Mucosa of descending colon (tissue), 3 donors: ENCODE measurements around the gene ATAD1. TPM values are rescaled to one million over a fixed set of nuclear protein-coding genes. Genes with fewer than 3 reads are reported as not detected.
"Not testable (repeated sequence)": the region's sequence is repeated elsewhere in the genome, so short reads cannot be mapped to it uniquely, and the experiment has no call there.

Source experiments
- ATAC-seq: fragments of 200-7000 bp; cut with Tn5 transposase; one replicate; pipeline ENCODE4 v1.9.1; 2020; ENCODE audit warnings: mild to moderate bottlenecking, moderate library complexity
- DNase-seq, 3 donors: peaks; one replicate each; pipeline ENCODE4 v3.0.0-alpha.2; 2020
- H3K36me3 ChIP-seq: fragments of 200-600 bp; one replicate; pipeline ENCODE4 v1.8.0; 2021; ENCODE audit warnings: low read depth, mild to moderate bottlenecking
- H3K4me1 ChIP-seq: fragments of 200-600 bp; one replicate; pipeline ENCODE4 v1.8.0; 2021; ENCODE audit warnings: low read depth, mild to moderate bottlenecking
- H3K4me3 ChIP-seq: fragments of 200-600 bp; one replicate; pipeline ENCODE4 v1.8.0; 2021; ENCODE audit warnings: mild to moderate bottlenecking
- H3K9me3 ChIP-seq: fragments of 200-600 bp; one replicate; pipeline ENCODE4 v1.8.0; 2021; ENCODE audit warnings: mild to moderate bottlenecking
- intact Hi-C, 2 donors: fragments of 100-400 bp; cut with DNase I in 1 of 2; cut with micrococcal nuclease in 1 of 2; formaldehyde crosslinking; loops; one replicate each; pipeline versions ENCODE4 v1.11.0 to v1.11.1; 2022; cut with DNase I, micrococcal nuclease
- total RNA-seq, 3 donors: library from RNA; stranded (reverse); fragmentation: NEBNext Ultra II Directional in 2 of 3; extraction: Animal tissue kit (Norgen Biotek cat#: 25700) in 2 of 3; gene quantifications; one replicate each; pipeline versions ENCODE4 v1.2.1 to v1.2.4, GENCODE V29; 2021 to 2023
- TF ChIP-seq, protein P1 (sequence below): fragments of 200-600 bp; IDR thresholded peaks from one replicate; pipeline ENCODE4 v1.8.0; 2022; ENCODE audit warnings: antibody characterized with exemption, mild to moderate bottlenecking
- donor health status: DM: no; HTN: no; CAD: no; lungs with moderate emphysema.
- donor health status: DM: no; HTN: no; CAD: no.
- donor health status: DM: no; HTN: yes; CAD: no.

ATAD1 gene
- total RNA-seq, 3 donors from 2014 or later: 47.7 to 60.6 (median 51.6) TPM

DNA sequence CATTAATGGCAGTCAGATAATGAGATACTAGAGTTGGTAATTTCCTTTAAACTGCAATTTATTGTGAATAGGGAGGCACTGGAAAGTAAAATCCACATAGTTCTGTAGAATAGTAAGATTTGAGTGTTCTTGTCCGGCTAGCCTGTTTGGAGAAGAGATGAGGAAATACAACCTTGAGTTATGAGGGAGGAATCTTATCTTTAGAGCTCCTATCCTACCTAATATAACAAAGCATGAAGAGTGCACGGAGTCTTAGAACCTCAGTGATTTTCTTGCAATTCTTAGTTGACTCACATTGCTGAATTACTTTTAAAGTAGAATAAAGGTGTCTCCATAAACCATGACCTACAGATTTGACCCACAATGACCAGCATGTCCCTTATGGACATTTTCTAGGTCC lies 73.4 kb downstream of the ATAD1 start:
- intact Hi-C loops: no loop called here

DNA sequence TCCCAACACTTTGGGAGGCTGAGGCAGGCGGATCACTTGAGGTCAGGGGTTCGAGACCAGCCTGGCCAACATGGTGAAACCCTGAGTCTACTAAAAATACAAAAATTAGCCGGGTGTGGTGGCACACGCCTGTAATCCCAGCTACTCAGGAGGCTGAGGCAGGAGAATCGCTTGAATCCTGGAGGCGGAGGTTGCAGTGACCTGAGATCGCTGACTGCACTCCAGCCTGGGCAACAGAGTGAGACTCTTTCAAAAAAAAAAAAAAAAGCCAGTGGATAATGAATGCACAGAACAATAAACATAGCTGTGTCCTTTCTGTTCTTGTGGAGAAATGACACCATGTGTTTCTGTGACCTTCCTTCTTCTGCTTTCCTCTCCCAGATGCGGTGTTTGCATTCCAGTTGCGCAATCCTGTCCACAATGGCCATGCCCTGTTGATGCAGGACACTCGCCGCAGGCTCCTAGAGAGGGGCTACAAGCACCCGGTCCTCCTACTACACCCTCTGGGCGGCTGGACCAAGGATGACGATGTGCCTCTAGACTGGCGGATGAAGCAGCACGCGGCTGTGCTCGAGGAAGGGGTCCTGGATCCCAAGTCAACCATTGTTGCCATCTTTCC lies 74.9 kb downstream of the ATAD1 start:
- H3K4me3 ChIP-seq, ATAC-seq, H3K4me1 ChIP-seq, H3K9me3 ChIP-seq, intact Hi-C loops, H3K36me3 ChIP-seq: not testable (repeated sequence)
- DNase-seq: peak in 1 of 3 donors; percentile 47

More for the DNA sequence above, 73.4 kb downstream of the ATAD1 start:
- no peak for DNase-seq
- Histone ChIP-seq H3K9me3 (no peaks in the 10 kb centered on the region), H3K4me3 (no peak overlapping the region), H3K36me3 (no peaks in the 10 kb centered on the region), H3K4me1 (no peaks in the 10 kb centered on the region)
- TF ChIP-seq, protein P1, sequence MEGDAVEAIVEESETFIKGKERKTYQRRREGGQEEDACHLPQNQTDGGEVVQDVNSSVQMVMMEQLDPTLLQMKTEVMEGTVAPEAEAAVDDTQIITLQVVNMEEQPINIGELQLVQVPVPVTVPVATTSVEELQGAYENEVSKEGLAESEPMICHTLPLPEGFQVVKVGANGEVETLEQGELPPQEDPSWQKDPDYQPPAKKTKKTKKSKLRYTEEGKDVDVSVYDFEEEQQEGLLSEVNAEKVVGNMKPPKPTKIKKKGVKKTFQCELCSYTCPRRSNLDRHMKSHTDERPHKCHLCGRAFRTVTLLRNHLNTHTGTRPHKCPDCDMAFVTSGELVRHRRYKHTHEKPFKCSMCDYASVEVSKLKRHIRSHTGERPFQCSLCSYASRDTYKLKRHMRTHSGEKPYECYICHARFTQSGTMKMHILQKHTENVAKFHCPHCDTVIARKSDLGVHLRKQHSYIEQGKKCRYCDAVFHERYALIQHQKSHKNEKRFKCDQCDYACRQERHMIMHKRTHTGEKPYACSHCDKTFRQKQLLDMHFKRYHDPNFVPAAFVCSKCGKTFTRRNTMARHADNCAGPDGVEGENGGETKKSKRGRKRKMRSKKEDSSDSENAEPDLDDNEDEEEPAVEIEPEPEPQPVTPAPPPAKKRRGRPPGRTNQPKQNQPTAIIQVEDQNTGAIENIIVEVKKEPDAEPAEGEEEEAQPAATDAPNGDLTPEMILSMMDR: no peak
- no peak for ATAC-seq

DNA sequence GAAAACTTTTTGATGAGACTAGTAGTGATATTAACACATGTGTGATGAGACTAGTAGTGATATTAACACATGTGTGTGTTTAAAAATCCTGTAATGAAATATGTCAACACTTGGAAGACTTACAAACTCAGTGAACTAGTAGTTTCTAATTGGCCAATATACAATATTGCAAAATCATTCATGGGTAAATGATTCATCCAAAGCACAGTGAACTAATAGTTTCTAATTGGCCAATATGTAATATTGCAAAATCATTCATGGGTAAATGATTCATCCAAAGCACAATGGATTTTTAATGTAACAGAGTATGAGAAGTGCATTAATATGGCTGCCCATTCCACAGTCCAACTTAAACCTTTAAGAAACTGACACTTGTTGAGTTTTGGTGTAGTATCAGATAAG lies 77.8 kb downstream of the ATAD1 start:
- TF ChIP-seq, protein P1: no peak
- Histone ChIP-seq H3K4me3 (no peak overlapping the region), H3K4me1 (no peaks in the 10 kb centered on the region), H3K36me3 (no peaks in the 10 kb centered on the region), H3K9me3 (no peaks in the 10 kb centered on the region)
- intact Hi-C loops: no loop called here
- DNase-seq: no peak
- ATAC-seq: peak; percentile 55

DNA sequence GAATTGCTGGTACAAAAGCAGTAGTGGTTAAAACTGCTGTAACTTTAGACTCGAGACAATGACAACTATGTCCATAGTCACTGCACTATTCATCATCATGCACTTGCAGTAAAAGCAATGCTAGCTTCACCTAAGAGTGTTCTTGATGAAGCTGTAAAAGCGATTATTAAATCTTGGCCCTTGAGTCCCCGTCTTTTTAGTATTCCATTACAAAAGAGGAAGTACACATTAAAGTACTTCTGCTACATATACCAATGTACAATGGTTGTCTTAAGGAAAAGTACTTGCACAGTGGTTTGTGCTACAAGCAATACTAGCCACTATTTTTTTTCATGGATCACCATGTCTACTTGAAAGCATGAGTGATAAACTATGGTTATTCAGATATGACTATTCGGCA lies 78.3 kb downstream of the ATAD1 start:
- no peak for DNase-seq
- no peaks in the 10 kb centered on the region for H3K9me3 ChIP-seq
- ATAC-seq: no peak
- TF ChIP-seq, protein P1: no peak
- H3K36me3 ChIP-seq: no peaks in the 10 kb centered on the region
- H3K4me1 ChIP-seq: no peaks in the 10 kb centered on the region
- intact Hi-C loops: loop anchor here (10.0 kb wide), 2 partner anchors 85 to 205 kb away; partner anchors contain the start of gene PAPSS2 (in 1 of the 2)
- H3K4me3 ChIP-seq: no peak overlapping the region

DNA sequence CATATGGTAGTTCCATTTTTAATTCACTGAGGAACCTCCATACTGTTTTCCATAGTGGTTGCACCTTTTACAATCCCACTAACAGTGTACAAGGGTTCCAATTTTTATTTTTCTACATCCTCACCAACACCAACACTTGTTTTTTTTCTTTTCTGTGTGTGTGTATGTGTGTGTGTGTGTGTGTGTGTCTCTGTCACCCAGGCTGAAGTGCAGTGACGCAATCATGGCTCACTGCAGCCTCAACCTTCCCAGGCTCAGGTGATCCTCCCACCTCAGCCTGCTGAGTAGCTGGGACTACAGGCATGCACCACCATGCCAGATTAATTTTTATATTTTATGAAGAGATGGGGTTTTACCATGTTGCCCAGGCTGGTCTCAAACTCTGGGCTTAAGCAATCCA lies 79.8 kb downstream of the ATAD1 start:
- not testable (repeated sequence) for DNase-seq, H3K4me3 ChIP-seq, H3K4me1 ChIP-seq, ATAC-seq, H3K9me3 ChIP-seq, H3K36me3 ChIP-seq
- intact Hi-C loops: loop anchor here (10.0 kb wide), 2 partner anchors 83 to 203 kb away; partner anchors contain the start of gene PAPSS2 (in 1 of the 2)

DNA sequence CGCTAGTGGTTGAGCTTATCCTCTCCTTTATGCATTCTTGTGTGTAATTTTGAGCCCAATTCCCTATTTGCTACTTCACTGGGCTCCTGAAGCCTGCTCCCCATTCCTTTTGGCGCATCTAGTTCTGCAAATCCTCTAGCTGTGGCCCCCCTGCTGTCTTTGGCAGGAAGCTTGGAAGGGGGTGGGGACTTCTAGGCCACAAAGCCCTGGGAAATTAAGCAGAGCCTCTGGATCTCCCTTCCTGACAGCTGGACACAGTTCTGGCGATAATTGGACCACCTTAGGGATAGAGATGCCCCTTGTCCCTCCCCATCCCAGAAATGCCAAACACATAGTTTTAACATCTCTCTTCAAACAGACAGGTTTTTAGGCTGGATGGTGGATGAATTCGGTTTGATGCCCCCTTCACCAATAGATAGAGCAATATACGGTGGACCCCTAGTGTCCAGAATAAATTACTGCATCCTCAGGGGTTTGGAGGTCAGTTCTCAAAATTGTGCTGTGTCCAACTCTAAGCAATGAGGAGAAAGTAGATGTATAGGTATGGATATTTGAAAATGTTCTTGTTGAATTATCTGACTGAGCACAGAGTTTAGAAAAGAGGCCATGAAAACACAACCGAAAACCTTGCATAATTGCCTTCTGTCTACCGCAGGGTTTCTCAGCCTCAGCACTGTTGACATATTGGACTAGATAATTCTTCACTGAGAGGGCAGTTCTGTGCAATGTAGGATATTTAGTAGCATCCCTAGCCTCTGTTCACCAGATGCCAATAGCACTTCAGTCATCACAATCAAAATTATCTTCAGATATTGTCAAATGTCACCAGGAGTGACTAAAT lies 82.8 kb downstream of the ATAD1 start:
- TF ChIP-seq, protein P1: peak; percentile 28
- intact Hi-C loops: loop anchor here (5.0 to 10.0 kb wide), 3 partner anchors 78 to 200 kb away; partner anchors contain the start of gene PAPSS2 (in 2 of the 2)
- ATAC-seq: peak; percentile 72
- no peak overlapping the region for H3K4me3 ChIP-seq
- H3K9me3 ChIP-seq: no peaks in the 10 kb centered on the region
- no peaks in the 10 kb centered on the region for H3K36me3 ChIP-seq
- peak in 1 of 3 donors; percentile 19 for DNase-seq
- H3K4me1 ChIP-seq: no peaks in the 10 kb centered on the region
